Forelimb muscle (tissue), 1 donor: ENCODE measurements around the gene GPHB5. TPM values are rescaled to one million over a fixed set of nuclear protein-coding genes. Genes with fewer than 3 reads are reported as not detected.
"Not testable (repeated sequence)": the region's sequence is repeated elsewhere in the genome, so short reads cannot be mapped to it uniquely, and the experiment has no call there.

Experiments used
- DNase-seq: peaks from one replicate; pipeline ENCODE4 v3.0.0-alpha.2; 2013; ENCODE audit warnings: low read depth
- polyA plus RNA-seq: library from polyadenylated mRNA; unstranded; fragments of 120-200 nt; gene quantifications from one replicate; pipeline ENCODE4 v1.2.1, GENCODE V29; 2013; ENCODE audit not compliant: insufficient read length

Gene GPHB5, protein sequence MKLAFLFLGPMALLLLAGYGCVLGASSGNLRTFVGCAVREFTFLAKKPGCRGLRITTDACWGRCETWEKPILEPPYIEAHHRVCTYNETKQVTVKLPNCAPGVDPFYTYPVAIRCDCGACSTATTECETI
- polyA plus RNA-seq = not detected

DNA sequence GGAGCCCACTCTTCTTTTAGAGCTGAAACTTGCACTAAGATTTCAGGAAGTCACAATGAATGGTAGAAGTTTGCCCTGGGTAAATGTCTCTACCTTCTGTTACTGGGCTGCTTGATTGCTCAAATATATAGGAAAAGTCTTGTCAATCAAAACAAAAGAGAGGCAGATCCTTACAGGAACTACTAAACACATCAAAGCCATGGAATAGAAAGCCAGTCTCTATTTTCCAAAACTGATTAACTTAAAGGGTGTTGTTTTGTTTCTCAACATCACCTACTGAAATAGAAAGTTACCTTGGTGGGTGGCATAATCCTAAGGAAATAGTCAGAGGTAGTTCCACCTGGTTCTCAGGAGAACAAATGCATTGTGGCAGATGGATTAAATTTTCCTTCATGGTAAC is at the start of gene GPHB5:
GPHB5 (minus strand) TSS at position 101 of the 400 bp plus-strand sequence. CDS start 1,086 bp downstream, outside the sequence.
- no peak for DNase-seq

- DNase-seq = no peak
These were observed 49.1 kb upstream of the GPHB5 start for GRCh38 chr14:63367742-63368364.

GRCh38 chr14:63362389-63362819 is 43.7 kb upstream of the GPHB5 start:
- DNase-seq = no peak

GRCh38 chr14:63361790-63362189 is 43.1 kb upstream of the GPHB5 start:
- no peak for DNase-seq

- DNase-seq = no peak
These were observed 39.1 kb upstream of the GPHB5 start for GRCh38 chr14:63357841-63358240.

DNA sequence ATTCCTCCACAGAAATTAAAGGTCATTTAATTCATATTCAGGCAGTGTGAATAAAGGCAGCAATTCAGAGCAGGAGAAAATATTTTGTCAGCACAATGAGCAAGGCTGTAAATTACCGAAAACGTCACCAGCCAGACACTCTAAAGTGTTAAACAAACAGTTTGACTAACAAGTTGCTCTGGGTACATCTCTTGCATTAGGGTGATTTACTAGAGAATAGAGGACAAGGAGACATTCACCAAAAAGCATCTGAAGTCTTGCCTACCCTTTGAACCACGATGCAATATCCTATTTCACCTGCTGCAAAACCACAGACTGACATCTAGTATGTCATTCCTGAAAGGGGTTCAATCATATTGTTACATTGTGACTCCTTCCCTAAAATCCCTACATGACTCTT is 27.1 kb upstream of the GPHB5 start:
- no peak for DNase-seq

GRCh38 chr14:63344336-63344735 is 25.6 kb upstream of the GPHB5 start:
- DNase-seq = no peak

GRCh38 chr14:63343878-63344277 is 25.1 kb upstream of the GPHB5 start:
- no peak for DNase-seq

DNA sequence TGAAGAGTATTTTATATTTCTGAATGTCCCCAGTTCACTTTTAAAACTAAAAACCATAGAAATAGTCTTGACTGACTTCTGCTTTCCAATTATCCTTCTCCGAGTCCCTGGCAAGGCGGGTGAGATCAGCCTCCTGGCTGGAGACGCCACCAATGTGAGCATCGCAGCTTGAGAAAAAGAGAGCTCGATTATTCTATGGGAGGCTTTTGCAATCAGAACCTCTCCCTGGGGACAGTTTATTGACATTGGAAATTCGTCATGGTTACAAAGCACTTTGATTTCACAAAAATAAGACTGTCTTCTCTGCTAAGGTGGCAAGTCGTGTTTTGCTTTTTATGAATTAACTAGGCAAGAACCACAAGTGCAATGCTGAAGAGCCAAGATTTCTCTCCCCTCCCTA is 23.6 kb upstream of the GPHB5 start:
- DNase-seq = no peak

DNA sequence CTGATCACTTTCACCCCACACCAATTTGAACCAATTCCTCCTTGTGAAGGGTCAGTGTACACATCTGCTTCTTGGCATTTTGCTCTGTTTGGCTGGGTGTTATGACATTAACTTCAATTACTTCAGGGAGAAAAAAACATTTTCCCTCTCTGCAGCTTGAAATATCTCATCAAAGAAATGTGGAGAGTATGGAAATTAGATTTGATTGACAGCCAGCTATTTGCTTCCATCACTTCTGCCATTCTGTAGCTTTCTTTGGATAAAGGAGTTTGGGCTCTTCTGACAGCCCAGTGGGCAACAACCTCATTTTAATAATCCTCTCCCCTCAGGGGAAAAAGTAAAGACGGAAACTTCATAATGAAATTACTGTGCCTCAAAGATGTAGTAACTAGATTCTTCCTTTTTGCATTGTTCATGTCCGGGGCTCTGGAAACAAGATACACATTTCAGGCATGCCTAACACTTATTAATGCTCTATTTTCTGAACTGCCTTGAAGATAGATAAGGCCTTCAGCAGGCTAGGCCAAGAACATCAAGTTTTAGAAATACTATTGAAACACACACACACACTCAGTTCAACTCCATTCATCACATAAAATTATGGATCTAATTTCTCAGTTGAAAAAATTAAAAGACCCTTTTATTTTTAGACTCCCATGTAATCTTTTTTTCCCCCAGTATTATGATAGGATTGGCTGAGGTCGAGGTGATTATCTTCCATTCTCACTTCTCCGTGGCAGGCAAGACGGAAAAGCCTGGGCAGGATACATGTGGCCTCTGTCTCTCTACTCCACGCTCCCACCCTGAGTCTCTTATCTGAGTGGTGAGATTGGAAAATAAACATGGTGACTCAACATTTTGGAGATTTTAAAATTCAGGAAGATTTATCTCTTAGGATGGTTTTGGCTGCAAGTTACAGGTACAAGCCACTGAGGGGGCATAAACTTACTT is 10.3 kb upstream of the GPHB5 start:
- DNase-seq = no peak

DNA sequence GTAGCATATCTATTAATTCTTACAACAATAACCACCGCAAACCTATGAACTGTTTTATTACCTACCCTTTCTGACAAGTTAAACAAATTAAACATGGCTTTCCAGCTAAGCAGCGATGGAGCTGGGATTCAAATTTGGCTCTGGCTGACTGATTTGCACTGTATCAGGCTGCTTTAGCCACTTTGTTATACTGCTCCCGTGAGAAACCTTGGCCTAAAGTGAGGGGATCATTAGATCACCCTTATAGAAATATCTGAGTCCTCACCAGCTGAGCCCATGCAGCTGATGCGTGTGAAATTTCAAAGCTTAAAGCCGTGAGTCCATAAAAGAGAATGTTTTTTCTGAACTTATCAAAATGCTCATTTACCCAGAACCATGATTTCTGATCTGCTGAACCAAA is 8.1 kb upstream of the GPHB5 start:
- no peak for DNase-seq

DNA sequence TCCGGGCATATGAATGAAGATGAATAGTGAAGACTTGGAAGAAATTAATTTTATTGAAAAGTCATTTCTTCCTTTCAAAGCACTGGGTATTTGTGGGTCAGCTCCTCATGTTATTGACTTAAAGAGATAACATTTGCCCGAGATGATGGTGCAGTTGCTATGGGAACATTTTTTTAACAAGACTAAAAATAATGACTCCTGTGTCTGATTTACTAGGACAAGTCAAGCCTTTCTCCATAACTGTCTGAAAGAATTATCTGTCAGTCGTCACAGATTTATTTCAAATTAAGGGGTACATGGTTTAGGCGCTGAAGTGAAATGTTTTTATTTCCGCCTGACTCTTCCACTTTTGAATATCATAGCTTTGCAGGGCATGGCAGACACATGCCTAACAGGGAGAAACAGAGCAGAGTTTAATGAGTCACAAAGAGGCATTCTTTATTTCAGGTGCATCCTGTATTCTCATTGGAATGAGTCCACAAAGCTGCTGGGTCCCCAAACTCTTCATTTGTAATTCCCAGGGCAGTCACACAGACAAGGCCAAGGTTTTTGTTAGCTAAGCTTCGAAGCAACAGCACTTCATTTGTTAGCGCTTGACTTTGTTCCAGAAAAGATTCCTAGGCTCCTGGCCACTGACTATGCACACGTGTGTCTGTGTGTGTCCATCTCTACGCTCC is 4.3 kb upstream of the GPHB5 start:
- peak; percentile 52 for DNase-seq

DNA sequence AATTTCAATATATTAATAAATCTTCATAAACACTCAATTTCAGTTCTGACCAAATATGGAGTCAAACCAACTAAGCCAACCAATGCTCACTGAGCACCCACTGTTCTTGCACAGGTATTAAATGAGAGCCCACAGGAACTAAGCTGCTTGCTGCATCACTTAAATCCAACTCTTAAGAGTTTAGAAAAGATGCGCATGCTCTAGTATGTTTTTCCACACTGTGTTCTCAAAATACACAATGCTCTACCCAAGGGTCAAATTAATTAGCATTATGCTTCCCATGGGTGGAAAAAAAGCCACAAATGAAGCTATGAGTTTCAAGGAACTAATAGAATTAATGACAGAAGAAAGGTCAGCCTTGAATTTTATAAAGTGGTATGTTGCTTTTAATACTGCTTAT is 3.7 kb upstream of the GPHB5 start:
- DNase-seq = no peak

DNA sequence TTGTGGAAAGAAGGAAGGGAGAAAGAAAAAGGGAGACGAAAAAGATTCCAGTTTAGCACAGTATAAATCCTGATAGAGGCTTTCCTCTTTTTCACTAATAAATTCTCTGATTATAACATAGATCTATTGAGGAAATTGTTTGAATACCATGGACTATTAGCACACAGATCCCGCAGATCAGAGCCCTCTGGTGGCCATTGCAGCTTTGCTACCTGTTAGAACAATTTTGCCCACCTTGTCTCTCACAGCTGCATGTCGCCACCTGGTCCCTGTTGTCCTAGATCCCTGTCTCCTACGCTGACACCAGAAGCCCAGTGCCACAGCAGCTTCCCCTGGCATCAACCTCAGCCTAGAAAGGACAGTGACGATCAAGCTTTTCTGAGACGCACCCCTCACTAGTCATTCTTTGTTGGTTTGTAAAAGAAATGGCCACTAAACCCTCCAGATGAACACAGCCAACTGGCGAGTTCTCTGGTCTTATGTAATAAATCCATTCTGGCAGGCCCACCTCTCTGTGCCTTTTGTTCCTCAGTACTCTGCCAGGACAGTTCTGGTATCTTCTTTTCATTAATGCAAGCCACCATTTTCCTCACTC is 9.9 kb downstream of the GPHB5 start:
- no peak for DNase-seq

DNA sequence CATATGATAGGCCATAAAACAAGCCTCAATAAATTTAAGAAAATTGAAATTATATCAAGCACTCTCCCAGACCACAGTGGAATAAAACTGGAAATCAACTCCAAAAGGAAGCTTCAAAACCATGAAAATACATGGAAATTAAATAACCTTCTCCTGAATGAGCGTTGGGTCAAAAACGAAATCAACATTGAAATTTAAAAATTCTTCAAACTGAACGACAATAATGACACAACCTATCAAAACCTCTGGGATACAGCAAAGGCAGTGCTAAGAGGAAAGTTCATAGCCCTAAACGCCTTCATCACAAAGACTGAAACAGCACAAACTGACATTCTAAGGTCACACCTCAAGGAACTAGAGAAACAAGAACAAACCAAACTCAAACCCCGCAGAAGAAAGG is 14.3 kb downstream of the GPHB5 start:
- not testable (repeated sequence) for DNase-seq

DNA sequence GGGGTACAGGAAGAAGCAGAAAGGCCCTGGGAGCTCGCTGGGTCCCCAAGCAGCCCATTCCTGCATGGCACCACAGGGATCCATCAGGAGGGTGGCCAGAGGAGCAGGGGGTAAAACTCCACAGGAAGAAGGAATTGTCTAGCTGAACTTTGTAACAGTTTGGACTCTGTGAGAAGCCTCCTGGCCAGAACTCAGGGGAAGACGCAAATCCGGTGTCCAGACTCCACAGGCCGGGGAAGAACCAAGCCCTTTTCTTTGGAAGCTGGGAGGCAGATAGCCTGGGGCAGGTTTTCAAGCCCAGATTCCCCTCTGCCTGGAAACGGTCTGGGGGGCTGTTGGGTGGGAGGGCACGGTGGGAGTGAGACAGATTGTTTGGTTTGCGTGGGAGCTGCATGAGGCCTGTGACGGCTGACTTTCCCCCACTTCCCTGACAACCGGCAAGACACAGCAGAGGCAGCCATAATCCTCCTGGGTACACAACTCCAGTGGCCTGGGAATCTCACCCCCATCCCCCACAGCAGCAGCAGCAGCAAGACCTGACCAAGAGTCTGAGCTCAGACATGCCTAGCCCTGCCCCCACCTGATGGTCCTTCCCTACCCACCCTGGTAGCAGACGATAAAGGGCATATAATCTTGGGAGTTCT is 16.7 kb downstream of the GPHB5 start:
- no peak for DNase-seq

DNA sequence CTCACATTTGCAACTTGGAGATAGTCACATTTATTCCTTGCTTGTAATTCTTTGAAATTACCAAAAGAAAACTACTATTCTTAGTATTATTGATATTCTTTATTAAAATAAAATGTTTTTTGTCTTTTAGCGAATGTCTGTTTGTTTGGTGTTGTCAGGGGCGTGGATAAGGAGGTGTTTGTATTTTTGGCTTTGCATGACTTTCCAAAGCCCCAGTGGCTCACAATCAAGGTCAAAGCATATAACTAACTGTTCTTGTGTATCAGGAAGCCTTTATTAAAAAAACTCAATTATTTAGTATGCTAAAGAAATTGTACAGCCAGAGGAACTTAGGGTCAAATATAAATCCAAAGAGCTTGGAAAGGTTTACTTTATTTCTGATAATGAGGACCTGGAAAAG is 17.9 kb downstream of the GPHB5 start:
- no peak for DNase-seq

DNA sequence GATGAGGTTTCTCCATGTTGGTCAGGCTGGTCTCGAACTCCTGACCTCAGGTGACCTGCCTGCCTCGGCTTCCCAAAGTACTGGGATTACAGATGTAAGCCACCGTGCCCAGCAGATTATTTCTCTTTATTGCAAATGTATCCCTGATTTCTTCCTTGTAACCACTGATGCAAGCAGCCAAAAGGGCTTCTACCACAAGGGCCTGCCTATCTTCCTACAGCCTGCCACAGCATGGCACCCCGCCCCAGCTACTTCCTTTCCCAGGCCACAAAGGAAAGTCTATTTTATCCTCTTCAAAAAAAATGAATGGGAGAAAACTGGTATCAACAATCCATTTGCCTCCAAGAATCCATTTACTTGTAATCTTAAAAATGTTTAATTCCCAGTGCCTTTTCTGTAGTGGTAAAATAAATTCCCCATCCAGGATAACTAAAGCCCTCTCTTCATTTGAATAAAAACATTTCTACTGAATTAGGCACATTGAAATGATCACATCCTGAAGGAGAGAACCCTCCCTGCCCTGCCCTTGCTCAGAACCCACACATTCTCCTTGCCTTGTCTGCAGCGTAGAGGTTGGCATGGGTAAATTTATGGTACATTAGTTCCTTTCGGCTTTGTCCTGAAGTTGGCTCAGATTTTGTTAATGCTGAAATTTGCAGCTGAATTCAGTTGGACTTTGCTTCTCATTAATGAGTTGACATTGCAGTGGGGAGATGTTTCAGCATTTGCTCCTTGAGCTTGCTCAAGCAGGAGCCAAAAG is 19.2 kb downstream of the GPHB5 start:
- no peak for DNase-seq

DNA sequence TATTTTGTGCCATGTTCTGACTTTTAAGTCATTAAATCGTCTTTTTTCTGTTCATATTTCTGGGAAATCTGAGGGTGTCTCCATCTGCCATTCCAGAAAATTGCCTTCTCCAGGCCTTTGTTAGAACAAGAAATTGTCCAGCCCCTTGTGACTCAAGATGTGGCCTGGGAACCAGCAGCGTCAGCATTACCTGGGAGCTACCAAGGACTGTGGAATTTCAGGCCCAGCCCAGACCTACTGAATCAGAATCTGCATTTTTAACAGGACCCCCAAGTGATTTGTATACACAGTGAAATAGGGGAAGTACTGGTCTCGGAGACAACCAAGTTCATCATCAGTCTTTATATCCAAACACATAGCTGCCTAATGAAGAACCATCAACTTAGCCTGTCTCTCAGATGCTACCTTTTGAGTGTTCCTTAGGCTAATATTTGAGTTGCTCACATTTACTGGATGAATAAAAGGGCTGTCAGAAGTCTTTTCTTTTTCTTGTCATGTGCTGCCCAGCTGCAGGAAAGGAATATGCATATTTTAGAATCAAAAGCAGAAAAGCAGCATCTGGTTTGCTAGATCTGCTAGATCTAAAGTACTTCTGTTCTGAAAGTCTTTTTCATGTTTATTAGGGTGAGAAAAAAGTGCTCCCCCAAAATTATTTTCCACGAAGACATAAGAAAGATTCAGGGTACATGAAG is 21.2 kb downstream of the GPHB5 start:
- no peak for DNase-seq

DNA sequence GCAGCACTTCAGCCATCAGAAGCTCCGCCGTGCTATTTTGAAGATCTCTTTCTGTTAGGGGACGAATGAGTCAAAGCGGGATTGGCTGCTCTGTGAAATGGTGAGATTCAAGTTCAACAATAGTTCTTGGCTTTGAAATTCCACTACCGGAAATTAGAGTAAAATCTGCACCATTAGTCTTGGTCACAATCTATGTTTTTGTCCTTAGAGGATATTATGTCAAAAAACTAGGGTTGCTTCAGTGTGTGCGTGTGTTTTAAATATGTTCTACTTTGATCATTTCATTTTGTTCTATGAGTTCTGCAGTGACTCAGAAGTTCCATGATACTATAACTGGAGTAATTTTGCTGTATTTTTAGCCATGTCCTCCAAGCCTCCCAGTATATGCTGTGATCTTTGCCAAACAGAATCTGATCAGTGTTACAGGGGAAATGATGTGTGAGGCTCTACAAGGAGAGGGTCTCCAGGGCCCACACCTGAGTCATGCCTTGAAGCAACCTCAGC is 22.6 kb downstream of the GPHB5 start:
- DNase-seq = peak; percentile 87
